Umbilical cord (tissue), 2 donors: ENCODE data around the gene NXF3. TPM values are rescaled to one million over a fixed set of nuclear protein-coding genes. Genes with fewer than 3 reads are reported as not detected.
"Not testable (repeated sequence)": the region's sequence is repeated elsewhere in the genome, so short reads cannot be mapped to it uniquely, and the experiment has no call there.

ENCODE experiments used
- DNase-seq: peaks from one replicate; pipeline ENCODE4 v3.0.0-alpha.2; 2015; ENCODE audit warnings: low spot score
- total RNA-seq: library from RNA; depleted of rRNA; stranded (reverse); fragments of >200 nt; gene quantifications from one replicate; pipeline ENCODE4 v1.2.3, GENCODE V29; 2014; ENCODE audit warnings: low replicate concordance; ENCODE audit not compliant: insufficient read depth

NXF3 gene
- total RNA-seq, 1 donor from 2014 or later = not detected

- DNase-seq = no peak
Measured at GRCh38 chrX:103052625-103053024, 40.3 kb downstream of the NXF3 start.

- no peak for DNase-seq
Measured at GRCh38 chrX:103051260-103051789, 41.6 kb downstream of the NXF3 start.

- not testable (repeated sequence) for DNase-seq
Measured at GRCh38 chrX:103033371-103033770, 59.6 kb downstream of the NXF3 start.

Other genes starting within 250 kb of the NXF3 start
- 2.2 TPM for gene RAB40AL, start 155.9 kb downstream of the NXF3 start, total RNA-seq
- gene BEX1, start 29.0 kb downstream of the NXF3 start, total RNA-seq = 1.2 TPM
- 24.6 TPM for gene BEX4, start 122.0 kb upstream of the NXF3 start, total RNA-seq
- 160 TPM for gene TCEAL8, start 162.0 kb upstream of the NXF3 start, total RNA-seq
- gene TCEAL5, start 183.6 kb upstream of the NXF3 start, total RNA-seq = not detected
- gene BEX2, start 217.8 kb upstream of the NXF3 start, total RNA-seq = 14.7 TPM
- 11.3 TPM for gene TCEAL7, start 237.1 kb upstream of the NXF3 start, total RNA-seq